Osteoblast (primary cell): Measurements from ENCODE around the gene SLC16A10. TPM values are rescaled to one million over a fixed set of nuclear protein-coding genes. Genes with fewer than 3 reads are reported as not detected.
A peak's percentile ranks its signal among the peaks of the same experiment; 100 is the strongest.

Source experiments
- DNase-seq: peaks from one replicate; pipeline ENCODE4 v3.0.0; 2011; ENCODE audit warnings: low spot score, mixed read lengths; ENCODE audit not compliant: insufficient read length; ENCODE audit errors: missing footprints
- H2AFZ ChIP-seq: 2 replicates; pipeline ENCODE4 v1.6.0; 2011; ENCODE audit warnings: mild to moderate bottlenecking, low read length
- H3K27ac ChIP-seq: 2 replicates; pipeline ENCODE4 v1.5.1; 2011; ENCODE audit warnings: mild to moderate bottlenecking, low read depth, low read length, moderate library complexity
- H3K27me3 ChIP-seq: 2 replicates; pipeline ENCODE4 v1.6.0; 2012; ENCODE audit warnings: mild to moderate bottlenecking, control low read depth, inconsistent platforms, low read length, moderate library complexity; ENCODE audit not compliant: insufficient read depth
- H3K36me3 ChIP-seq: 2 replicates; pipeline ENCODE4 v1.5.1; 2011; ENCODE audit warnings: mild to moderate bottlenecking, low read length, control low read depth, moderate library complexity; ENCODE audit not compliant: insufficient read depth
- H3K4me1 ChIP-seq: 2 replicates; pipeline ENCODE4 v1.5.1; 2011; ENCODE audit warnings: mild to moderate bottlenecking, low read length, control low read depth, moderate library complexity; ENCODE audit not compliant: insufficient read depth
- H3K4me2 ChIP-seq: 2 replicates; pipeline ENCODE4 v1.6.0; 2011; ENCODE audit warnings: mild to moderate bottlenecking, low read length; ENCODE audit not compliant: insufficient read depth
- H3K4me3 ChIP-seq: fragments of 200-600 bp; sonication (generic); 3 replicates; pipeline ENCODE4 v1.5.1; 2012; ENCODE audit warnings: mild to moderate bottlenecking, low read length, inconsistent platforms; ENCODE audit not compliant: insufficient read depth
- H3K79me2 ChIP-seq: 2 replicates; pipeline ENCODE4 v1.6.0; 2012; ENCODE audit warnings: mild to moderate bottlenecking, low read length, control low read depth, inconsistent platforms; ENCODE audit not compliant: insufficient read depth
- H3K9me3 ChIP-seq: 2 replicates; pipeline ENCODE4 v1.5.1; 2011; ENCODE audit warnings: low read depth, low read length, control low read depth
- H4K20me1 ChIP-seq: 2 replicates; pipeline ENCODE4 v1.6.0; 2012; ENCODE audit warnings: mild to moderate bottlenecking, low read length, control low read depth; ENCODE audit not compliant: insufficient read depth
- CTCF ChIP-seq: IDR thresholded peaks from 2 replicates; pipeline ENCODE4 v1.5.1; 2011; ENCODE audit warnings: mild to moderate bottlenecking, low read depth, low read length, moderate library complexity; ENCODE audit errors: extremely low read depth
- total RNA-seq: library from RNA; depleted of rRNA; stranded (reverse); fragments of >200 nt; gene quantifications from 2 replicates; pipeline ENCODE4 v1.2.3, GENCODE V29; 2012

The SLC16A10 gene
- total RNA-seq, 1 donor: under 0.01 TPM

- Histone ChIP-seq H2AFZ (peak overlapping the region; percentile 6), H3K27ac (no peak overlapping the region), H3K79me2 (no peaks in the 10 kb centered on the region), H3K27me3 (no peaks in the 10 kb centered on the region), H3K9me3 (no peaks in the 10 kb centered on the region), H4K20me1 (no peaks in the 10 kb centered on the region), H3K36me3 (no peaks in the 10 kb centered on the region), H3K4me2 (no peak overlapping the region), H3K4me1 (peaks cover 27% of the 10 kb centered on the region), H3K4me3 (no peak overlapping the region)
- TF ChIP-seq CTCF: no peak
- no peak for DNase-seq
Measured at GRCh38 chr6:111239461-111239860, 152.2 kb downstream of the SLC16A10 start.

DNA sequence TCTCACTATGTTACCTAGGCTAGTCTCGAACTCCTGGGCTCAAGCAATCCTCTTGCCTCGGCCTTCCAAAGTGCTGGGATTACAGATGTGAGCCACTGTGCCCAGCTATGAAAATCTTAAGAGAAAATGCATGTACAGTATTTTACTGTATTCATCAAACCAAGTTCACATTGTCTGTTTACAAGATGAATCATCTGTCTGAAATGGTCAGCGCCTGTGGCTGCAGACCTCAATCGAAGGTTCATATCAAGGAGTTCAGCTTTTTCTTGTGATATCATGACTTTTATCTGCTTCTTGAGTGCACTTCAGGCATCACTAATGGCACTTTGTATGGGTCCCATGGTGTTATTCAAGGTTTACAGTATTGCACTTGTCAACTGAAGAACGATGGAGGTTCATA lies 155.1 kb downstream of the SLC16A10 start:
- Histone ChIP-seq H3K9me3 (no peaks in the 10 kb centered on the region), H3K27ac (no peak overlapping the region), H3K27me3 (no peaks in the 10 kb centered on the region), H3K4me1 (peaks cover 26% of the 10 kb centered on the region), H3K4me2 (peak overlapping the region; percentile 34), H2AFZ (no peak overlapping the region), H3K36me3 (no peaks in the 10 kb centered on the region), H3K4me3 (no peak overlapping the region), H3K79me2 (no peaks in the 10 kb centered on the region), H4K20me1 (no peaks in the 10 kb centered on the region)
- peak; percentile 84 for DNase-seq
- TF ChIP-seq CTCF: no peak

DNA sequence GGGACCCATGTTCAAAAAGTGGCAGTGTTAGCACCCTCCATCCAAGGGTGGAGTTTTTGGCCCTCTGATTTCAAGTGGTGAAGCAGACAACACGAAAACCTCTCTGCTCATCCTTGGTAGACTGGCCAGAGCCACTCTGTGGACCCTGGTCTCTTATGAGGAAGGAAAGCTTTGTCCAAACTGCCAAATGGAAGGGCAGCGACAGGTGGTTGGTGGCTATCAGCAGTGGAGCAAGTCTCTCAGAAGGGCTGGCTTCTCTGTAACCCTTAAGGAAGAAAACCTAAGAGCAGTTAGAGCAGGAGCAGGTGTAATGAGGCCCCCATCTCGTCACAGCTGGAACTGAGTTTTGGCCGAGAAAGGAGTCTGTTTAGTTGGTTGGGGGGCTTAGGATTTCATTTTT lies 155.8 kb downstream of the SLC16A10 start:
- Histone ChIP-seq H4K20me1 (no peaks in the 10 kb centered on the region), H2AFZ (no peak overlapping the region), H3K4me2 (no peak overlapping the region), H3K27ac (no peak overlapping the region), H3K4me1 (peaks cover 22% of the 10 kb centered on the region), H3K9me3 (no peaks in the 10 kb centered on the region), H3K4me3 (no peak overlapping the region), H3K27me3 (no peaks in the 10 kb centered on the region), H3K79me2 (no peaks in the 10 kb centered on the region), H3K36me3 (no peaks in the 10 kb centered on the region)
- no peak for DNase-seq
- TF ChIP-seq CTCF: no peak

DNA sequence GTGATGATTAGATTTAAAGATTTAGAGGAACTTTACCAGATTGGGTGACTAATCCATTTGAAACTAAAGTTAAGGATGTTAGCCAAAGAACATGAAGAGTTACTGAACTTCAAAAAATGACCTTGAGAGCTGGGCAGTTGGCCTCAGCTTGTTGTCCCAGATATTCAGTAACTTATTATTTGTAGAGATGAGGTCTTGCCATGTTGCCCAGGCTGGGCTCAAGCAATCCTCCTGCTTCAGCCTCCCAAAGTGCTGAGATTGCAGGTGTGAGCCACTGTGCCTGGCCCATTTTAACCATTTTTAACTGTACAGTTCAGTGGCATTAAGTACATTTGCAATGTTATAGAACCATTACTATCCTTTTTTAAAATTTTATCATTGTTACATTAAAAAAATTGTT lies 161.5 kb downstream of the SLC16A10 start:
- H4K20me1 ChIP-seq: no peaks in the 10 kb centered on the region
- no peak for TF ChIP-seq CTCF

More for the DNA sequence above, 161.5 kb downstream of the SLC16A10 start:
- no peaks in the 10 kb centered on the region for H3K36me3 ChIP-seq
- no peak overlapping the region for H2AFZ ChIP-seq
- no peaks in the 10 kb centered on the region for H3K27me3 ChIP-seq
- no peaks in the 10 kb centered on the region for H3K9me3 ChIP-seq
- H3K4me1 ChIP-seq: peaks cover 2% of the 10 kb centered on the region
- H3K4me3 ChIP-seq: no peak overlapping the region
- no peak overlapping the region for H3K4me2 ChIP-seq
- DNase-seq: no peak
- no peak overlapping the region for H3K27ac ChIP-seq
- no peaks in the 10 kb centered on the region for H3K79me2 ChIP-seq
